Stimulated activated naive B cell treated with anti-CD40 and anti-IgM and Interleukin-4, amounts not matched to agents 10 μg/mL and 1 μg/mL and 100 μg/mL, for 72 hours (primary cell): Measurements from ENCODE around the gene FAM83D.
A peak's percentile ranks its signal among the peaks of the same experiment; 100 is the strongest.
"Not testable (repeated sequence)": the region's sequence is repeated elsewhere in the genome, so short reads cannot be mapped to it uniquely, and the experiment has no call there.

Experiments
- ATAC-seq, 2 donors: fragments of 150-1000 bp; cut with Tn5 transposase; replicated peaks; 2 replicates each; pipeline ENCODE4 v1.10.0; 2021; ENCODE audit warnings: moderate library complexity in 1 of 2
- DNase-seq: peaks from one replicate; pipeline ENCODE4 v3.0.0; 2021
- H3K27ac Mint-ChIP-seq: one replicate; pipeline ENCODE4 v1.8.0; 2022; ENCODE audit warnings: mild to moderate bottlenecking, mixed read lengths
- H3K27me3 Mint-ChIP-seq, 2 donors: one replicate each; pipeline ENCODE4 v1.8.0; 2022; ENCODE audit warnings: mixed read lengths in 2 of 2
- H3K36me3 Mint-ChIP-seq, 2 donors: one replicate each; pipeline ENCODE4 v1.8.0; 2022; ENCODE audit warnings: mixed read lengths in 2 of 2, mild to moderate bottlenecking in 1 of 2
- H3K4me1 Mint-ChIP-seq, 2 donors: one replicate each; pipeline ENCODE4 v1.8.0; 2022; ENCODE audit warnings: mixed read lengths in 2 of 2, mild to moderate bottlenecking in 1 of 2
- H3K4me3 Mint-ChIP-seq, 2 donors: one replicate each; pipeline ENCODE4 v1.8.0; 2022; ENCODE audit warnings: mild to moderate bottlenecking in 2 of 2, mixed read lengths in 2 of 2, moderate library complexity in 1 of 2
- H3K9me3 Mint-ChIP-seq, 2 donors: one replicate each; pipeline ENCODE4 v1.8.0; 2022; ENCODE audit warnings: mixed read lengths in 2 of 2, mild to moderate bottlenecking in 1 of 2

The FAM83D gene

GRCh38 chr20:38975539-38976120 lies 49.4 kb downstream of the FAM83D start:
- DNase-seq (no peak), ATAC-seq (no peak)
- Mint-ChIP-seq H3K27ac (no peak overlapping the region), H3K27me3 (no peaks in the 10 kb centered on the region), H3K36me3 (peaks cover 26 to 29% of the 10 kb centered on the region in 2 donors), H3K4me3 (no peak overlapping the region), H3K9me3 (no peaks in the 10 kb centered on the region), H3K4me1 (peaks cover 13 to 26% of the 10 kb centered on the region in 2 donors)

- Mint-ChIP-seq H3K4me1 (no peaks in the 10 kb centered on the region), H3K4me3 (no peak overlapping the region), H3K27me3 (no peaks in the 10 kb centered on the region), H3K9me3 (no peaks in the 10 kb centered on the region), H3K27ac (no peak overlapping the region), H3K36me3 (peaks cover 7 to 17% of the 10 kb centered on the region in 2 donors)
- no peak for ATAC-seq
- no peak for DNase-seq
Observed at GRCh38 chr20:38979434-38979833, 53.2 kb downstream of the FAM83D start.

GRCh38 chr20:38979842-38980241 lies 53.6 kb downstream of the FAM83D start:
- no peaks in the 10 kb centered on the region for H3K27me3 Mint-ChIP-seq
- no peaks in the 10 kb centered on the region for H3K4me1 Mint-ChIP-seq
- DNase-seq = no peak
- peaks cover 3 to 15% of the 10 kb centered on the region in 2 donors for H3K36me3 Mint-ChIP-seq
- no peak overlapping the region for H3K27ac Mint-ChIP-seq
- no peaks in the 10 kb centered on the region for H3K9me3 Mint-ChIP-seq
- ATAC-seq = no peak
- H3K4me3 Mint-ChIP-seq = no peak overlapping the region

- Mint-ChIP-seq H3K27me3 (no peaks in the 10 kb centered on the region), H3K4me1 (peaks cover 6 to 14% of the 10 kb centered on the region in 2 donors), H3K27ac (no peak overlapping the region), H3K9me3 (no peaks in the 10 kb centered on the region), H3K36me3 (peaks cover 8 to 22% of the 10 kb centered on the region in 2 donors), H3K4me3 (no peak overlapping the region)
- DNase-seq (no peak), ATAC-seq (no peak)
Observed at GRCh38 chr20:38982291-38982690, 56.1 kb downstream of the FAM83D start.

- H3K4me1 Mint-ChIP-seq = peaks cover 14 to 23% of the 10 kb centered on the region in 2 donors
- no peaks in the 10 kb centered on the region for H3K9me3 Mint-ChIP-seq
- H3K36me3 Mint-ChIP-seq = peaks cover 12 to 31% of the 10 kb centered on the region in 2 donors
- H3K4me3 Mint-ChIP-seq = no peak overlapping the region
- DNase-seq = no peak
- no peak for ATAC-seq
- no peaks in the 10 kb centered on the region for H3K27me3 Mint-ChIP-seq
- no peak overlapping the region for H3K27ac Mint-ChIP-seq
Observed at GRCh38 chr20:38985060-38985459, 58.8 kb downstream of the FAM83D start.

- Mint-ChIP-seq H3K9me3 (no peaks in the 10 kb centered on the region), H3K27me3 (no peaks in the 10 kb centered on the region), H3K27ac (no peak overlapping the region), H3K4me3 (no peak overlapping the region), H3K4me1 (peaks cover 14 to 23% of the 10 kb centered on the region in 2 donors), H3K36me3 (peaks cover 12 to 32% of the 10 kb centered on the region in 2 donors)
- DNase-seq (no peak), ATAC-seq (no peak)
Observed at GRCh38 chr20:38985603-38986170, 59.5 kb downstream of the FAM83D start.

- Mint-ChIP-seq H3K36me3 (peaks cover 12 to 33% of the 10 kb centered on the region in 2 donors), H3K4me1 (peaks cover 14 to 23% of the 10 kb centered on the region in 2 donors), H3K9me3 (no peaks in the 10 kb centered on the region), H3K4me3 (no peak overlapping the region), H3K27me3 (no peaks in the 10 kb centered on the region), H3K27ac (peak overlapping the region; percentile 5)
- DNase-seq (no peak), ATAC-seq (no peak)
Observed at GRCh38 chr20:38986663-38987062, 60.4 kb downstream of the FAM83D start.

GRCh38 chr20:38987777-38988176 lies 61.6 kb downstream of the FAM83D start:
- Mint-ChIP-seq H3K27ac (peak overlapping the region; percentile 9), H3K4me3 (peak overlapping the region; percentile 52 to 55), H3K27me3 (no peaks in the 10 kb centered on the region), H3K36me3 (peaks cover 13 to 35% of the 10 kb centered on the region in 2 donors), H3K4me1 (peaks cover 14 to 23% of the 10 kb centered on the region in 2 donors), H3K9me3 (no peaks in the 10 kb centered on the region)
- ATAC-seq (peak; percentile 94 to 98), DNase-seq (peak; percentile 53)

GRCh38 chr20:38990728-38991127 lies 64.5 kb downstream of the FAM83D start:
- no peaks in the 10 kb centered on the region for H3K9me3 Mint-ChIP-seq
- no peak overlapping the region for H3K4me3 Mint-ChIP-seq
- DNase-seq (no peak), ATAC-seq (no peak)
- peaks cover 19 to 43% of the 10 kb centered on the region in 2 donors for H3K36me3 Mint-ChIP-seq
- no peak overlapping the region for H3K27ac Mint-ChIP-seq
- peaks cover 12 to 16% of the 10 kb centered on the region in 2 donors for H3K4me1 Mint-ChIP-seq
- H3K27me3 Mint-ChIP-seq = no peaks in the 10 kb centered on the region

- DNase-seq (no peak), ATAC-seq (no peak)
- H3K9me3 Mint-ChIP-seq = no peaks in the 10 kb centered on the region
- H3K27ac Mint-ChIP-seq = no peak overlapping the region
- no peak overlapping the region for H3K4me3 Mint-ChIP-seq
- H3K36me3 Mint-ChIP-seq = peaks cover 19 to 46% of the 10 kb centered on the region in 2 donors
- peaks cover 9 to 12% of the 10 kb centered on the region in 2 donors for H3K4me1 Mint-ChIP-seq
- no peaks in the 10 kb centered on the region for H3K27me3 Mint-ChIP-seq
Observed at GRCh38 chr20:38991814-38992704, 65.8 kb downstream of the FAM83D start.

- Mint-ChIP-seq H3K27ac (no peak overlapping the region), H3K4me3 (no peak overlapping the region), H3K27me3 (no peaks in the 10 kb centered on the region), H3K9me3 (no peaks in the 10 kb centered on the region), H3K4me1 (peaks cover 4 to 6% of the 10 kb centered on the region in 2 donors), H3K36me3 (peaks cover 28 to 54% of the 10 kb centered on the region in 2 donors)
- ATAC-seq (no peak), DNase-seq (no peak)
Observed at GRCh38 chr20:38995536-38996044, 69.4 kb downstream of the FAM83D start.

GRCh38 chr20:38996866-38997265 lies 70.6 kb downstream of the FAM83D start:
- not testable (repeated sequence) for H3K4me1 Mint-ChIP-seq, H3K4me3 Mint-ChIP-seq, H3K27ac Mint-ChIP-seq, DNase-seq, H3K27me3 Mint-ChIP-seq, ATAC-seq, H3K9me3 Mint-ChIP-seq
- peaks cover 31 to 56% of the 10 kb centered on the region in 2 donors for H3K36me3 Mint-ChIP-seq

- DNase-seq (no peak), ATAC-seq (peak; percentile 73 to 82)
- Mint-ChIP-seq H3K27me3 (no peaks in the 10 kb centered on the region), H3K4me1 (peaks cover 4 to 6% of the 10 kb centered on the region in 2 donors), H3K9me3 (no peaks in the 10 kb centered on the region), H3K27ac (no peak overlapping the region), H3K4me3 (no peak overlapping the region), H3K36me3 (peaks cover 35 to 56% of the 10 kb centered on the region in 2 donors)
Observed at GRCh38 chr20:38997622-38998021, 71.4 kb downstream of the FAM83D start.

GRCh38 chr20:38999217-38999616 lies 73.0 kb downstream of the FAM83D start:
- no peak overlapping the region for H3K27ac Mint-ChIP-seq
- ATAC-seq (no peak), DNase-seq (no peak)
- no peaks in the 10 kb centered on the region for H3K27me3 Mint-ChIP-seq
- H3K4me3 Mint-ChIP-seq = no peak overlapping the region
- H3K36me3 Mint-ChIP-seq = peaks cover 40 to 61% of the 10 kb centered on the region in 2 donors
- no peaks in the 10 kb centered on the region for H3K9me3 Mint-ChIP-seq
- peaks cover 4 to 6% of the 10 kb centered on the region in 2 donors for H3K4me1 Mint-ChIP-seq
